Trophoblast cell (in vitro differentiated cells and primary cell): Measurements from ENCODE around the gene ALG9.

ENCODE experiments used
- DNase-seq, 2 donors: peaks; one replicate each; pipeline ENCODE4 v3.0.0-alpha.2; 2016
- H2AFZ ChIP-seq: 2 replicates; pipeline ENCODE4 v1.6.1; 2013; ENCODE audit warnings: low read length, moderate library complexity, mild to moderate bottlenecking; ENCODE audit not compliant: insufficient read depth, poor library complexity
- H2AK5ac ChIP-seq: 2 replicates; pipeline ENCODE4 v1.6.1; 2013; ENCODE audit warnings: mild to moderate bottlenecking, low read length
- H2BK120ac ChIP-seq: 2 replicates; pipeline ENCODE4 v1.6.1; 2013; ENCODE audit warnings: low read length, mild to moderate bottlenecking, moderate library complexity; ENCODE audit not compliant: insufficient read depth, poor library complexity
- H2BK12ac ChIP-seq: 2 replicates; pipeline ENCODE4 v1.6.1; 2013; ENCODE audit warnings: mild to moderate bottlenecking, low read length, moderate library complexity
- H2BK5ac ChIP-seq: 2 replicates; pipeline ENCODE4 v1.6.1; 2013; ENCODE audit warnings: low read length, low read depth, moderate library complexity, mild to moderate bottlenecking; ENCODE audit not compliant: poor library complexity
- H3K14ac ChIP-seq: 2 replicates; pipeline ENCODE4 v1.6.1; 2013; ENCODE audit warnings: mild to moderate bottlenecking, low read length
- H3K18ac ChIP-seq: 2 replicates; pipeline ENCODE4 v1.6.1; 2013; ENCODE audit warnings: mild to moderate bottlenecking, low read length
- H3K23ac ChIP-seq: 2 replicates; pipeline ENCODE4 v1.6.1; 2013; ENCODE audit warnings: low read length
- H3K27ac ChIP-seq: 2 replicates; pipeline ENCODE4 v1.5.1; 2013; ENCODE audit warnings: low read depth, mild to moderate bottlenecking, inconsistent platforms, low read length, moderate library complexity
- H3K27me3 ChIP-seq: 2 replicates; pipeline ENCODE4 v1.6.1; 2013; ENCODE audit warnings: inconsistent platforms, mild to moderate bottlenecking, low read length, moderate library complexity; ENCODE audit not compliant: insufficient read depth
- H3K36me3 ChIP-seq, 2 experiments: 1 replicate in 1 of 2; 2 replicates in 1 of 2; pipeline ENCODE4 v1.6.1; 2013; ENCODE audit warnings: low read length in 2 of 2, mild to moderate bottlenecking in 2 of 2, moderate library complexity in 1 of 2; ENCODE audit not compliant: insufficient read depth in 2 of 2, control insufficient read depth in 1 of 2
- H3K4ac ChIP-seq: 2 replicates; pipeline ENCODE4 v1.6.1; 2013; ENCODE audit warnings: low read depth, mild to moderate bottlenecking, low read length, moderate library complexity
- H3K4me1 ChIP-seq, 2 experiments: 1 replicate in 1 of 2; 2 replicates in 1 of 2; pipeline ENCODE4 v1.6.1; 2013; ENCODE audit warnings: low read length in 2 of 2, mild to moderate bottlenecking in 2 of 2, moderate library complexity in 1 of 2; ENCODE audit not compliant: insufficient read depth in 2 of 2, control insufficient read depth in 1 of 2
- H3K4me2 ChIP-seq: 2 replicates; pipeline ENCODE4 v1.6.1; 2013; ENCODE audit warnings: inconsistent platforms, mild to moderate bottlenecking, low read length, moderate library complexity
- H3K4me3 ChIP-seq: 2 replicates; pipeline ENCODE4 v1.5.1; 2013; ENCODE audit warnings: mild to moderate bottlenecking, low read depth, low read length, inconsistent platforms
- H3K79me1 ChIP-seq: one replicate; pipeline ENCODE4 v1.6.1; 2013; ENCODE audit warnings: low read length
- H3K79me2 ChIP-seq: 2 replicates; pipeline ENCODE4 v1.6.1; 2013; ENCODE audit warnings: low read length, mild to moderate bottlenecking; ENCODE audit not compliant: control insufficient read depth, insufficient read depth, poor library complexity
- H3K9ac ChIP-seq: 2 replicates; pipeline ENCODE4 v1.6.1; 2013; ENCODE audit warnings: mild to moderate bottlenecking, low read length
- H3K9me3 ChIP-seq: 2 replicates; pipeline ENCODE4 v1.6.1; 2013; ENCODE audit warnings: low read depth, mild to moderate bottlenecking, control low read depth, inconsistent platforms, low read length; ENCODE audit not compliant: insufficient read depth
- H4K12ac ChIP-seq: 2 replicates; pipeline ENCODE4 v1.6.1; 2013; ENCODE audit warnings: low read depth, mild to moderate bottlenecking, low read length, moderate library complexity
- H4K8ac ChIP-seq: 2 replicates; pipeline ENCODE4 v1.6.1; 2013; ENCODE audit warnings: low read depth, mild to moderate bottlenecking, low read length, moderate library complexity
- H4K91ac ChIP-seq: one replicate; pipeline ENCODE4 v1.6.1; 2013; ENCODE audit warnings: low read depth, mild to moderate bottlenecking, low read length, moderate library complexity
- WGBS: extraction: QIAGEN DNeasy Blood & Tissue Kit; methylation state at CpG from one replicate; pipeline ENCODE4 v1.1.7; 2013; ENCODE audit warnings: missing lambda C conversion rate; ENCODE audit not compliant: insufficient read length, insufficient coverage; ENCODE audit errors: extremely low coverage; 5-methylcytosine and 5-hydroxymethylcytosine counted together

ALG9 gene

DNA sequence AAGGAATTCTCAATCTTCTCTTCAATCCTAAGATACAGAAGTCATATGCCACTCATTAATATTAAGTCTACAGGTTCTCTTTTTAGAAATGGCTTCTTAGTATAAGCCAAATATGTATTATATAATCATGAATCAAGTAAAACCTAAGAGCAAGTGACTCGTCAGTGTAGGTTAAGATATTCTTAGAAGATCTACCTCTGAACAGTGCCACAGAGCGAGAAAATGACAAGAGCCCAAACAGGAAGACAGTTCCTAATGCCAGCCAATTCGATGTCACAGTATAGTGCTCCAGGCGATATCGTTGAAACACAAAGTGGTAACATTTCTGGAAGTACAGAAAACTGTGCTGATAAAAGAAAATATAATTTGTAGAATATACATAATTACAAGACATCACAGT, 33.3 kb downstream of the ALG9 start:
- H3K9me3 ChIP-seq = no peaks in the 10 kb centered on the region
- no peak overlapping the region for H3K14ac ChIP-seq
- H3K27me3 ChIP-seq = no peaks in the 10 kb centered on the region
- no peak overlapping the region for H2AFZ ChIP-seq
- no peak overlapping the region for H3K4me2 ChIP-seq
- H2AK5ac ChIP-seq = no peak overlapping the region
- H4K12ac ChIP-seq = no peak overlapping the region
- H3K36me3 ChIP-seq = peaks cover 4 to 8% of the 10 kb centered on the region in 2 experiments
- no peaks in the 10 kb centered on the region for H3K79me1 ChIP-seq
- no peak overlapping the region for H3K27ac ChIP-seq
- no peak overlapping the region for H2BK5ac ChIP-seq
- no peak overlapping the region for H3K4ac ChIP-seq
- no peak overlapping the region for H4K8ac ChIP-seq
- no peaks in the 10 kb centered on the region for H3K4me1 ChIP-seq
- H2BK120ac ChIP-seq = no peak overlapping the region
- no peak overlapping the region for H3K4me3 ChIP-seq
- WGBS = no CpG with 5 or more reads among the region's 5 CpGs
- H4K91ac ChIP-seq = no peak overlapping the region
- no peak overlapping the region for H3K9ac ChIP-seq
- no peak overlapping the region for H3K18ac ChIP-seq
- no peaks in the 10 kb centered on the region for H3K79me2 ChIP-seq
- no peak for DNase-seq
- no peak overlapping the region for H3K23ac ChIP-seq
- H2BK12ac ChIP-seq = no peak overlapping the region

DNA sequence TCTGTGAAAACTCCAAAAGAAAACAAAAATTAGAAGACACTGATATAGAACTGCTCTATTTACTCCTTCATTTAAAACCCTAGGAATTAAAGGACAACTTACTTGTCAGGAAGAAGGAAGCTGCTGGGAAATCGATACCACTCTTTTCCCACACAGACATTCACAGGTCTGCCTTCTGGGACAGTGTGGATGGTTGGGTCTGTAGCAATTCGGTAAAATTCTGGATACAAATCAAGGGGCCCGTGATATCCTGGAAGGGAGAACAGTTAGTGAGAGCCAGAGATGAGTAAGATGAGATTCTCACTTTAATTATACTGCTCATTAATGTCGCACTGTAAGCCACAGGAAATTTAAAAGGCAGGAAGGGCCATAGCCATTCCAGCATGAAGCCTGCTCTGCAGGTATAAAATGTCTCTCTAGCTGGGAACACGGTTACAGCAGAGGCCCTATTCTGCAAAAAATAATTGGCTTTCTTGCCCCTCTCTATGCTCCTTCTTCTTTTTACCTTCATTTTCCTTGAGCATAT, 34.0 kb downstream of the ALG9 start:
- Histone ChIP-seq H3K27ac (no peak overlapping the region), H3K18ac (no peak overlapping the region), H3K79me2 (no peaks in the 10 kb centered on the region), H3K23ac (no peak overlapping the region), H3K9me3 (no peaks in the 10 kb centered on the region), H3K14ac (no peak overlapping the region), H4K12ac (no peak overlapping the region), H3K36me3 (peaks cover 4 to 8% of the 10 kb centered on the region in 2 experiments), H4K91ac (no peak overlapping the region), H2BK120ac (no peak overlapping the region), H3K4me1 (no peaks in the 10 kb centered on the region), H2AK5ac (no peak overlapping the region), H2BK12ac (no peak overlapping the region), H2BK5ac (no peak overlapping the region), H3K4me3 (no peak overlapping the region), H3K27me3 (no peaks in the 10 kb centered on the region), H3K79me1 (no peaks in the 10 kb centered on the region), H3K4me2 (no peak overlapping the region), H4K8ac (no peak overlapping the region), H3K4ac (no peak overlapping the region), H2AFZ (no peak overlapping the region), H3K9ac (no peak overlapping the region)
- WGBS = no CpG with 5 or more reads among the region's 5 CpGs
- DNase-seq = no peak

DNA sequence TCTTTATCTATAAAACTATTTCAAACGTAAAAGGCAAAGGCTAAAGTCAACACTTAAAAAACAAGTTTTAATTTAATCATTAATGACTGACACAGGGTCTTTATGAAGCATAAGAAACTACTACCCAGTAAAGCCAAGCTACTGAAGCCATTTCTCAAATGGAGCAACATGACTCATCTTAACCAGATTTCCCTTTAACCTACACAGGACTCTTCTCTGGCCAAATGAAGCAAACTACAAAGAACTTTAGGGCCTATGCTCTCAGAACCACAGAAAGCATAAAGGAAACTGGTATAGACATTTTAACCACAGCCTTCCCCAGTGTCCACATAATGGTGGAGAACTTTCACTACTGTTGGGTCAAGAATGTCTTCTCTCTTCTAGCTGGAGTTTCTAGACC, 34.7 kb downstream of the ALG9 start:
- Histone ChIP-seq H4K91ac (no peak overlapping the region), H3K27ac (no peak overlapping the region), H3K14ac (no peak overlapping the region), H3K4me2 (no peak overlapping the region), H3K9ac (no peak overlapping the region), H4K8ac (no peak overlapping the region), H3K23ac (no peak overlapping the region), H2BK120ac (no peak overlapping the region), H2AK5ac (no peak overlapping the region), H3K36me3 (peaks cover 4 to 8% of the 10 kb centered on the region in 2 experiments), H3K18ac (no peak overlapping the region), H3K4me3 (no peak overlapping the region), H2BK5ac (no peak overlapping the region), H3K79me2 (no peaks in the 10 kb centered on the region), H2BK12ac (no peak overlapping the region), H3K79me1 (no peaks in the 10 kb centered on the region), H3K9me3 (no peaks in the 10 kb centered on the region), H3K27me3 (no peaks in the 10 kb centered on the region), H4K12ac (no peak overlapping the region), H2AFZ (no peak overlapping the region), H3K4me1 (no peaks in the 10 kb centered on the region), H3K4ac (no peak overlapping the region)
- DNase-seq = no peak
- WGBS = no CpG with 5 or more reads among the region's 1 CpG

DNA sequence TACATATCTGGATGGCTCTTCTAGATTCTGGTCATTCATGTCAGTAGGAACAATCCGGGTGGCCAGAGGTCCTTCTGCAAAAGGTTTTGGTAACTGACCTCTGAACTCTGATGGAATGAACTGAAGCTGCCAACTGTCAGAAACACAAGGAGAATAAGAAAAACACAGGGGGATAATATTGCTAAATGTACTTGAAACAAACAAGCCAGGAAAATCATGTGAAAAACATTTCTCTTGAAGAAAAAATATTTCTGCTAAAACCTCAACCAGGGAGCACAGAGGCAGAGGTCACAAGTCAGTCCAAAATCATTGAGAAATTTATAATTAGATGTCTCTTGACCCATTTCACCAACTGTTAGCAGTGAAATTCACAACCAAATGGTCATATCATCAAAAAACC, 35.2 kb downstream of the ALG9 start:
- Histone ChIP-seq H3K18ac (no peak overlapping the region), H2BK12ac (no peak overlapping the region), H3K27me3 (no peaks in the 10 kb centered on the region), H3K79me2 (no peaks in the 10 kb centered on the region), H3K9ac (no peak overlapping the region), H3K4ac (no peak overlapping the region), H3K79me1 (no peaks in the 10 kb centered on the region), H2BK5ac (no peak overlapping the region), H3K27ac (no peak overlapping the region), H3K9me3 (no peaks in the 10 kb centered on the region), H2AFZ (no peak overlapping the region), H3K14ac (no peak overlapping the region), H3K4me3 (no peak overlapping the region), H2AK5ac (no peak overlapping the region), H4K8ac (no peak overlapping the region), H4K12ac (no peak overlapping the region), H4K91ac (no peak overlapping the region), H2BK120ac (no peak overlapping the region), H3K4me2 (no peak overlapping the region), H3K23ac (no peak overlapping the region), H3K36me3 (peaks cover 6 to 8% of the 10 kb centered on the region in 2 experiments), H3K4me1 (no peaks in the 10 kb centered on the region)
- DNase-seq = no peak
- WGBS = no CpG with 5 or more reads among the region's 1 CpG
